ENCODE results near the gene HBS1L.

HBS1L gene

DNA sequence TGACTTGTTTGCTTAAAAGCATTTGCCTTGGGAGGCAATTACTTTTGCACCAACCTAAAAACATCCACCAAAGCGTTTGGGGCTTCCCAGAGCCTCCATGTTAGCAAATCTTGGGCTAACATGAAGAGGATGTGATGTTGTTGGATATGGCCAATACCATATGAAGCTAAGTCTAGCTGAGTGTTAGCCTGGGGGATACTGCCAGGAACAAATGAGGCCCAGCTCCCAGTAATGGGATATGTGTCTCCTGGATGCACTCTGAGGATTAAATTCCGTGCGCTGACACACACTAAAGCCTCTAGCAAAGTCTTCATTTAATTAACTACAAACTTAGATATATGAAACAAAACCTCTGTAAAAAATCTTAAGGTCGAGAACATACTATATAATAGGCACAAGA lies 35.3 kb upstream of the HBS1L start:
- Histone ChIP-seq H3K27ac (ENCODE audit: low read depth, low read length) (no peak overlapping the region), H3K4me1 (ENCODE audit: control insufficient read depth in 5 of 5, insufficient read depth in 5 of 5, low read length in 5 of 5) (no peaks in the 10 kb centered on the region), H3K9ac (ENCODE audit: low read length in 5 of 5) (no peak overlapping the region), H3K27me3 (ENCODE audit: control insufficient read depth in 5 of 5, insufficient read depth in 4 of 5, low read length in 5 of 5) (no peaks in the 10 kb centered on the region), H3K9me3 (ENCODE audit: control insufficient read depth in 5 of 5, low read length in 5 of 5) (no peaks in the 10 kb centered on the region), H3K36me3 (ENCODE audit: control insufficient read depth in 5 of 5, insufficient read depth in 5 of 5, low read length in 5 of 5) (no peaks in the 10 kb centered on the region), H3K4me3 (ENCODE audit: low read depth in 1 of 5, low read length in 5 of 5) (no peak overlapping the region)

DNA sequence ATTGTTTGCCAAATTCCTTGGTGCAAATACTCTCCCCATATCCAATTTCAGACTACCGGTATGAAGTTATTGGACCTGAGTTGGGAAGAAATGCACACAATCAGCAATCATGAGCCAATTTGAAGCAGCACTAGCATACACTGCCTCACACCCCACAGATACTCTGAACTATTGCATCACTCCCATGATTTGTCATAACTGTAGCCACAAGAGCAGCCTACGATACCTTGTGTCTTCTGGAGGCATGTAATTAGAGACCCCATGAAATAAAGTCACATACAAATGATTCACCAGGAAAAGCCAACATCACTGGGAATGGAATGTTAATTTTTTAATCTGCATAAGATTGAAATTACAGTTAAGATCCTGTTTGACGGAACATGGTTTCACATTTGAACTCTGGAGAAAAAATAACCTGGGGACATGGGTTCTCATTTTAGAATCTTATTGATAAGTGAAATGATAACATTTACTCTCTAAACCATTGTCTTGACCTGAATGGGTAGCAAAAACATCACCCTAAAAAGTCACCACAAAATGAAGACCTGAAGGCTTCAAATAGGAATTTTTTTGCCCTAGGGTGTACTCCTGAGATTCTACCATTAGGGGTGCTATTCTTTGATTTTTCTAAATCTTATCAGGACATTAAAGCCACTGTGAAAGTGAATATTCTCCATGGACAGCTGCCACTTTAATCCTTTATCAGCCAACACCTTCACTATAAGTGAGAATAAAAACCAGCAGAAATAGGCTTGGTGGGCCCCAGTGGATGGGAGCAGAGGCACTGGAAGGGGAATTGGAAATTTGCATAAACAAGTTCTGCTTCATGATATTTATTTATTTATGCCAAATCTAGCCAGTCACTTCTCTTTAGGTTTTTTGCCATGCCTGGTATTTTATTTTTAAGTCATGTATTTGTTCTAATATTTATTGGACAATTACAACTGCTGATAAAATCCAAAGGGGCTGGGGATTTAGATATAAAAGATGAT lies 34.5 kb upstream of the HBS1L start:
- Histone ChIP-seq H3K9ac (ENCODE audit: low read length in 5 of 5) (no peak overlapping the region), H3K9me3 (ENCODE audit: control insufficient read depth in 5 of 5, low read length in 5 of 5) (no peaks in the 10 kb centered on the region), H3K4me3 (ENCODE audit: low read depth in 1 of 5, low read length in 5 of 5) (no peak overlapping the region), H3K36me3 (ENCODE audit: control insufficient read depth in 5 of 5, insufficient read depth in 5 of 5, low read length in 5 of 5) (no peaks in the 10 kb centered on the region), H3K4me1 (ENCODE audit: control insufficient read depth in 5 of 5, insufficient read depth in 5 of 5, low read length in 5 of 5) (no peaks in the 10 kb centered on the region), H3K27me3 (ENCODE audit: control insufficient read depth in 5 of 5, insufficient read depth in 4 of 5, low read length in 5 of 5) (no peaks in the 10 kb centered on the region), H3K27ac (ENCODE audit: low read depth, low read length) (no peak overlapping the region)

DNA sequence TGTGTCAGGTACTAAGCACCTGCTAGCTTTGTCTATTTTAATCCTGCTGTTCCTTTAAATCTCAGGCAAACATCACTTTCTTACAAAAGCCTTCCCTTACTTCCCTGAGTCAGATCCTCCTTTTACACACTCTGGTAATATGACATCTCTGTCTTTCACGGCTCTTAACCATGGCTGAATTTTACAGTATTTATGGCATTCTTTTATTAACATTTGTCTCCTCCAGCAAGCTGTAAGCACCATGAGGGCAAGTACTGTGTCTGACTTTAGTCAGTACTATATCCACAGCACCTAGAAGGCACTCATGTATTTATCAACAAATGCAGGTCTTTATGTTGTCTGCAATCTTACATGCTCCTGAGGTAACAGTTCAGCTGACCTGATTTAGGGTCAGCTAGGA lies 33.7 kb upstream of the HBS1L start:
- no peaks in the 10 kb centered on the region for H3K36me3 ChIP-seq (ENCODE audit: control insufficient read depth in 5 of 5, insufficient read depth in 5 of 5, low read length in 5 of 5)
- no peak overlapping the region for H3K9ac ChIP-seq (ENCODE audit: low read length in 5 of 5)
- no peak overlapping the region for H3K4me3 ChIP-seq (ENCODE audit: low read depth in 1 of 5, low read length in 5 of 5)
- H3K27me3 ChIP-seq (ENCODE audit: control insufficient read depth in 5 of 5, insufficient read depth in 4 of 5, low read length in 5 of 5), result no peaks in the 10 kb centered on the region
- H3K27ac ChIP-seq (ENCODE audit: low read depth, low read length), result no peak overlapping the region
- no peaks in the 10 kb centered on the region for H3K4me1 ChIP-seq (ENCODE audit: control insufficient read depth in 5 of 5, insufficient read depth in 5 of 5, low read length in 5 of 5)
- H3K9me3 ChIP-seq (ENCODE audit: control insufficient read depth in 5 of 5, low read length in 5 of 5), result no peaks in the 10 kb centered on the region

DNA sequence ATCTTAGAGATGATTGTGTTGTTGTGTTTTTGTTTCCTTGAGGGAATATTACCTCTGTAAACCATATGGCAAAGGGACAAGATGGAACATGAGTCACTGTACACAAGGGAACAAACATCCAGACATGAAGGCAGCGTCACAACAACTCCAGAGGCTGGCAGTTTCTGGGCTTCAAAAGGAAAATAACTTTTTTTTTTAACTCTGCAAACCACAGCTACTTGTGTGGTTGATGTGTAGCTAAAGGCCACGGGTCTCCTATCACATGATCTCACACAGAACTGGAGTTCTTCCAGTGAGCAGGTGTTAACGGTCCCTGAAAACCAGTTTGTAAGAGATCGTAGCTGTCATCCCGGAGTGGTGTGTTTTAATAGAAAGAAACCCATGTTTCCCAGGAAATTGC lies 33.2 kb upstream of the HBS1L start:
- Histone ChIP-seq H3K27me3 (ENCODE audit: control insufficient read depth in 5 of 5, insufficient read depth in 4 of 5, low read length in 5 of 5) (no peaks in the 10 kb centered on the region), H3K27ac (ENCODE audit: low read depth, low read length) (no peak overlapping the region), H3K36me3 (ENCODE audit: control insufficient read depth in 5 of 5, insufficient read depth in 5 of 5, low read length in 5 of 5) (no peaks in the 10 kb centered on the region), H3K9ac (ENCODE audit: low read length in 5 of 5) (no peak overlapping the region), H3K4me1 (ENCODE audit: control insufficient read depth in 5 of 5, insufficient read depth in 5 of 5, low read length in 5 of 5) (no peaks in the 10 kb centered on the region), H3K4me3 (ENCODE audit: low read depth in 1 of 5, low read length in 5 of 5) (no peak overlapping the region), H3K9me3 (ENCODE audit: control insufficient read depth in 5 of 5, low read length in 5 of 5) (no peaks in the 10 kb centered on the region)

DNA sequence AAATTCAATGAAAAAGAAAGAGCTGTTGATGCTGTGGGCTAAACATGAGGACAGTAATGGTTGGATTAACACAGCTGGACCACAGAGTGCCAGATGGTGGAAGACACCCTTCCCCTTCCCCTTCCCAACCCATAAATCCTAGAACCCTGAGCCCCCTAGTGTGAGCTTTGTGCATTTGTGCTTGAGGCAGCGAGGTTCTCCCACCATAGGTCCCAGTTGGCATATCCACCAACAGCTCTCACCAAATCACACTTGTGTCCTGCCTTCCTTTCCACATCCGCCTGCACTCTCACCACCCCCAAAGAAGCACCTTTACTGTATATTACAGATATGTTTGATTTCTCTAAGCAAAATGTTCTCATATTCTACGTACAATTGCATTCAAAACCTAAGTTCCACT lies 32.8 kb upstream of the HBS1L start:
- Histone ChIP-seq H3K9me3 (ENCODE audit: control insufficient read depth in 5 of 5, low read length in 5 of 5) (no peaks in the 10 kb centered on the region), H3K4me3 (ENCODE audit: low read depth in 1 of 5, low read length in 5 of 5) (no peak overlapping the region), H3K27ac (ENCODE audit: low read depth, low read length) (no peak overlapping the region), H3K9ac (ENCODE audit: low read length in 5 of 5) (no peak overlapping the region), H3K36me3 (ENCODE audit: control insufficient read depth in 5 of 5, insufficient read depth in 5 of 5, low read length in 5 of 5) (no peaks in the 10 kb centered on the region), H3K4me1 (ENCODE audit: control insufficient read depth in 5 of 5, insufficient read depth in 5 of 5, low read length in 5 of 5) (no peaks in the 10 kb centered on the region), H3K27me3 (ENCODE audit: control insufficient read depth in 5 of 5, insufficient read depth in 4 of 5, low read length in 5 of 5) (no peaks in the 10 kb centered on the region)

DNA sequence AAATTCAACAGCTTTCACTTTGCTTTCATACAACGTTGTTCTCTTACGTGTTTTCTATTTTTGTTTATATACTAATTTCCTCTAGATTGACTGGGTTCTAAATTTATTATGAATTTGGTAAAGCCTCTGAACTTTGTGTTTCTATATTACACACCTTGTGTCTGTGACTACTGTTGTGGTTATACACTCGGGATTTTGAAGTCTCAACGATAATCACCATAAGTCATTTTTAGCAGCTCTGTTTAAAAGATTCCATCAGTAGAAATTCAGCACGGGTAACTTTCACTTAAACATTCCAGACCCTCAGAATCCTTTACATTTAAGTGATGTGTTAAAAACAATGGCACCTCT lies 31.8 kb upstream of the HBS1L start:
- Histone ChIP-seq H3K36me3 (ENCODE audit: control insufficient read depth in 5 of 5, insufficient read depth in 5 of 5, low read length in 5 of 5) (no peaks in the 10 kb centered on the region), H3K27ac (ENCODE audit: low read depth, low read length) (no peak overlapping the region), H3K27me3 (ENCODE audit: control insufficient read depth in 5 of 5, insufficient read depth in 4 of 5, low read length in 5 of 5) (no peaks in the 10 kb centered on the region)

DNA sequence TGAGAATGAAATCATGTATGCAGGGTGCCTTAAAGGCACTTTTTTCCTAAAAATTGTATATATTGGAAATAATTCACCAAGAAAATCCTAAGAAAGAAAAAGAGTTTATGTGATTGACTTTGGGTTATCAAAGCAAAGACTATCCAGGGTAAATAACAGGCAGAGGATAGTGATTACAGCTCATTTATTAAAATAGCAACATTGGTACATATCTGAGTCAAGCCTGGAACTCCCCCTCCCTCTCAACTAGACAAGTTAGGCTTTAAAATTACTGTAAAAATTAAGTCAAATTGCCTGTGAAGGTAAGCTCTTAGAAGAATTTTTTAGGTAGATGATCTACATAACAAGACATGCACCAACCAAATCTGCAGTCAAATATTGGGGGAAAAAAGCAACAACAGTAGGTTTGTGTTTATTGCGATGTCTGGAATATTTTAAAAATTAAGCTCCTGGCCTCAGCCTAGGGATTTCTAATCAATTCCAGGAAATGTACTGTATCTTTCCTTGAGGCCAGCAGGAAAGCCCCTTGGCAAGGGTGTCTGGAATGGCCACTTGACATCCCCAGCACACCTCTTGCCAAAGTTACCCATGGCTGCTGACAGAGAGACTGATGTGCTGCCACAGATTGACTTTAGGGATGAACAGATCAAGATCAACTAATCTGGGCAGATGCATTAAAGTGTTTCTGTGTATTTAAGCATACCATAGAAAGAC lies 31.2 kb upstream of the HBS1L start:
- Histone ChIP-seq H3K9ac (ENCODE audit: low read length in 5 of 5) (no peak overlapping the region), H3K27ac (ENCODE audit: low read depth, low read length) (no peak overlapping the region), H3K36me3 (ENCODE audit: control insufficient read depth in 5 of 5, insufficient read depth in 5 of 5, low read length in 5 of 5) (no peaks in the 10 kb centered on the region), H3K9me3 (ENCODE audit: control insufficient read depth in 5 of 5, low read length in 5 of 5) (peaks cover 0 to 5% (median 0%) of the 10 kb centered on the region in 5 donors), H3K4me1 (ENCODE audit: control insufficient read depth in 5 of 5, insufficient read depth in 5 of 5, low read length in 5 of 5) (no peaks in the 10 kb centered on the region), H3K27me3 (ENCODE audit: control insufficient read depth in 5 of 5, insufficient read depth in 4 of 5, low read length in 5 of 5) (no peaks in the 10 kb centered on the region), H3K4me3 (ENCODE audit: low read depth in 1 of 5, low read length in 5 of 5) (no peak overlapping the region)

More for the DNA sequence above, 31.8 kb upstream of the HBS1L start:
- no peaks in the 10 kb centered on the region for H3K4me1 ChIP-seq (ENCODE audit: control insufficient read depth in 5 of 5, insufficient read depth in 5 of 5, low read length in 5 of 5)
- H3K9ac ChIP-seq (ENCODE audit: low read length in 5 of 5), result no peak overlapping the region
- no peak overlapping the region for H3K4me3 ChIP-seq (ENCODE audit: low read depth in 1 of 5, low read length in 5 of 5)
- peaks cover 0 to 5% (median 0%) of the 10 kb centered on the region in 5 donors for H3K9me3 ChIP-seq (ENCODE audit: control insufficient read depth in 5 of 5, low read length in 5 of 5)

DNA sequence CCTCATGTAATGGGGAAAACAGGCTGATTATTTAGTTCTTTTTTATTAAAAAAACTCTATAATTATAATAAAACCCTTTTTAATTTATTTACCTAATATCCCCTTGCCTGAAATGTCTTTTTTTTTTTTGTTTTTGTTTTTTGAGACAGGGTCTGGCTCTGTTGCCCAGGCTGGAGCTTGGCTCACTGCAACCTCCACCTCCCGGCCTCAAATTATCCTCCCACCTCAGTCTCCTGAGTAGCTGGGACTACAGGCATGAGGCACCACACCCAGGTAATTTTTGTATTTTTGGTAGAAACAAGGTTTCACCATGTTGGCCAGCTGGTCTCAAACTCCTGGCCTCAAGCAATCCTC lies 30.3 kb upstream of the HBS1L start:
- Histone ChIP-seq H3K36me3 (ENCODE audit: control insufficient read depth in 5 of 5, insufficient read depth in 5 of 5, low read length in 5 of 5) (no peaks in the 10 kb centered on the region), H3K4me1 (ENCODE audit: control insufficient read depth in 5 of 5, insufficient read depth in 5 of 5, low read length in 5 of 5) (no peaks in the 10 kb centered on the region), H3K27ac (ENCODE audit: low read depth, low read length) (no peak overlapping the region), H3K27me3 (ENCODE audit: control insufficient read depth in 5 of 5, insufficient read depth in 4 of 5, low read length in 5 of 5) (no peaks in the 10 kb centered on the region), H3K9me3 (ENCODE audit: control insufficient read depth in 5 of 5, low read length in 5 of 5) (peaks cover 0 to 5% (median 0%) of the 10 kb centered on the region in 5 donors), H3K4me3 (ENCODE audit: low read depth in 1 of 5, low read length in 5 of 5) (no peak overlapping the region), H3K9ac (ENCODE audit: low read length in 5 of 5) (no peak overlapping the region)

DNA sequence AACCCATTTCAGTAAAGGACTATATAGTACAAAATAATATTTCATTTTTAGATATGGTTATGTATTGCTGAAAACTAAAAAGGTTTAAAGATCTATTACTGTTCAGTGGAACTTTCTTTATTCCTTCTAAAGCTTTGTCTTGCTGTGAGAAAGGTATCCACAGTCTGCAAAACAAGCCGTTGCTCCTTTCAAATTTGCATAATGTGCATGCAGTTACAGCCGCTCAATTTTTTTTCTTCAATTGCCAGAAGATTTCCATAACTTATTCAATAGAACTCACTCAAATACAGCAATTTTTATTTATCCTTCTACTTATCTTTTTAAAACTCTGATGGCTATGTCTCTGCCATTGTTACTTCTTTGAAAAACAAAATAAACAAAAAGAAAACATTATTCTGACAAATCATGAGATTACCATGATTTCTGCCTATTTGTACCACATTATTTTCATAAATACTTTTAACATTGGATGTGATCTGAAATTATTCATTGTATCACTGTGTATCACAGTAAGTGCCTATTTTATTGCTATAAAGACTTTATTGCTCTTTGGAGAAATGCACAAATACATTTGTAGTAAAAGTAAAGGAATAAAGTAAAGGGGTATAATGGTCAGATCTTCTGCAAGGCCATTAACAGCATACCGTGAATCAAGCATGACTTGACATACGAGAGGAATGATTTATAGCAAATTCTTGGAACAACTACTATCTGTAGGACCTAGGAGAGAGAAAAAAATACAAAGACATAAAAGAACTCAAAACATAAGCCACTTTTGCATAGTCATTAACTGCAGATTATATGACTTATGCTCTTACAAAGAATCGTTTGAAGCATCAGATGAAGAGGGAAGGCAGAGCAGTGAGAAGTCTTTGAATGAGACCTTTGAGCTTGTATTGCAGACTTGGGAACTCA lies 29.6 kb upstream of the HBS1L start:
- no peaks in the 10 kb centered on the region for H3K4me1 ChIP-seq (ENCODE audit: control insufficient read depth in 5 of 5, insufficient read depth in 5 of 5, low read length in 5 of 5)

More for the DNA sequence above, 29.6 kb upstream of the HBS1L start:
- Histone ChIP-seq H3K36me3 (ENCODE audit: control insufficient read depth in 5 of 5, insufficient read depth in 5 of 5, low read length in 5 of 5) (no peaks in the 10 kb centered on the region), H3K4me3 (ENCODE audit: low read depth in 1 of 5, low read length in 5 of 5) (no peak overlapping the region), H3K27me3 (ENCODE audit: control insufficient read depth in 5 of 5, insufficient read depth in 4 of 5, low read length in 5 of 5) (no peaks in the 10 kb centered on the region), H3K27ac (ENCODE audit: low read depth, low read length) (no peak overlapping the region), H3K9ac (ENCODE audit: low read length in 5 of 5) (no peak overlapping the region), H3K9me3 (ENCODE audit: control insufficient read depth in 5 of 5, low read length in 5 of 5) (peaks cover 0 to 5% (median 0%) of the 10 kb centered on the region in 5 donors)

All from subcutaneous abdominal adipose tissue (tissue), 5 donors.